ENCODE measurements around the gene KRT7. TPM values are rescaled to one million over a fixed set of nuclear protein-coding genes. Genes with fewer than 3 reads are reported as not detected.

Gene KRT7
- total RNA-seq, 1 donor from 2014 or later: 18.8 TPM

- ATAC-seq (no peak), DNase-seq (ENCODE audit: low spot score) (no peak)
These were observed 22.0 kb upstream of the KRT7 start for GRCh38 chr12:52210925-52211650.

- DNase-seq (ENCODE audit: low spot score): no peak
- no peak for ATAC-seq
These were observed 21.1 kb upstream of the KRT7 start for GRCh38 chr12:52211716-52212585.

- ATAC-seq (no peak), DNase-seq (ENCODE audit: low spot score) (no peak)
These were observed 20.1 kb upstream of the KRT7 start for GRCh38 chr12:52212701-52213563.

- DNase-seq (ENCODE audit: low spot score) (peak; percentile 74), ATAC-seq (peak; percentile 97)
These were observed 19.3 kb upstream of the KRT7 start for GRCh38 chr12:52213564-52214420.

- DNase-seq (ENCODE audit: low spot score) (no peak), ATAC-seq (no peak)
These were observed 18.6 kb upstream of the KRT7 start for GRCh38 chr12:52214421-52214802.

- ATAC-seq (no peak), DNase-seq (ENCODE audit: low spot score) (no peak)
These were observed 17.4 kb upstream of the KRT7 start for GRCh38 chr12:52215587-52216031.

- no peak for ATAC-seq
- no peak for DNase-seq (ENCODE audit: low spot score)
These were observed 16.9 kb upstream of the KRT7 start for GRCh38 chr12:52216100-52216499.

- no peak for DNase-seq (ENCODE audit: low spot score)
These were observed 16.2 kb upstream of the KRT7 start for GRCh38 chr12:52216807-52217206.

GRCh38 chr12:52217223-52217622 lies 15.8 kb upstream of the KRT7 start:
- DNase-seq (ENCODE audit: low spot score): peak; percentile 64
- ATAC-seq: peak; percentile 49

More at GRCh38 chr12:52216807-52217206, 16.2 kb upstream of the KRT7 start:
- ATAC-seq: no peak

- DNase-seq (ENCODE audit: low spot score) (no peak), ATAC-seq (no peak)
These were observed 15.0 kb upstream of the KRT7 start for GRCh38 chr12:52218001-52218400.

GRCh38 chr12:52220477-52220876 lies 12.6 kb upstream of the KRT7 start:
- no peak for ATAC-seq

GRCh38 chr12:52221070-52221781 lies 11.8 kb upstream of the KRT7 start:
- ATAC-seq (no peak), DNase-seq (ENCODE audit: low spot score) (no peak)

More at GRCh38 chr12:52220477-52220876, 12.6 kb upstream of the KRT7 start:
- DNase-seq (ENCODE audit: low spot score): no peak

- ATAC-seq: peak; percentile 37
- DNase-seq (ENCODE audit: low spot score): no peak
These were observed 11.1 kb upstream of the KRT7 start for GRCh38 chr12:52221912-52222457.

GRCh38 chr12:52222692-52223091 lies 10.4 kb upstream of the KRT7 start:
- DNase-seq (ENCODE audit: low spot score) (no peak), ATAC-seq (no peak)

- DNase-seq (ENCODE audit: low spot score) (no peak), ATAC-seq (no peak)
These were observed 9.5 kb upstream of the KRT7 start for GRCh38 chr12:52223406-52224039.

GRCh38 chr12:52224151-52224550 lies 8.9 kb upstream of the KRT7 start:
- no peak for ATAC-seq

GRCh38 chr12:52225752-52226151 lies 7.3 kb upstream of the KRT7 start:
- DNase-seq (ENCODE audit: low spot score): no peak
- ATAC-seq: no peak

More at GRCh38 chr12:52224151-52224550, 8.9 kb upstream of the KRT7 start:
- no peak for DNase-seq (ENCODE audit: low spot score)

GRCh38 chr12:52226446-52226845 lies 6.6 kb upstream of the KRT7 start:
- no peak for DNase-seq (ENCODE audit: low spot score)
- no peak for ATAC-seq

Data from left lobe of liver (tissue), 2 donors.